Endometrium (tissue), 2 donors: ENCODE data around the gene GPR62.
"Not testable (repeated sequence)": the region's sequence is repeated elsewhere in the genome, so short reads cannot be mapped to it uniquely, and the experiment has no call there.

ENCODE experiments used
- FAIRE-seq: peaks from 2 replicates; lab custom pipeline; 2012; peaks lifted over from hg19 to GRCh38; lab: Jason Lieb, UNC
- donor health status: control.
- donor health status: control.

The GPR62 gene, protein sequence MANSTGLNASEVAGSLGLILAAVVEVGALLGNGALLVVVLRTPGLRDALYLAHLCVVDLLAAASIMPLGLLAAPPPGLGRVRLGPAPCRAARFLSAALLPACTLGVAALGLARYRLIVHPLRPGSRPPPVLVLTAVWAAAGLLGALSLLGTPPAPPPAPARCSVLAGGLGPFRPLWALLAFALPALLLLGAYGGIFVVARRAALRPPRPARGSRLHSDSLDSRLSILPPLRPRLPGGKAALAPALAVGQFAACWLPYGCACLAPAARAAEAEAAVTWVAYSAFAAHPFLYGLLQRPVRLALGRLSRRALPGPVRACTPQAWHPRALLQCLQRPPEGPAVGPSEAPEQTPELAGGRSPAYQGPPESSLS

GRCh38 chr3:51955175-51955892, at the start of gene GPR62:
GPR62 (plus strand) TSS chr3:51955381; CDS start chr3:51955653, 272 bp downstream.
- FAIRE-seq: no peak

- FAIRE-seq: no peak
These were observed 47.2 kb upstream of the GPR62 start for GRCh38 chr3:51908026-51908425.

- FAIRE-seq: no peak
These were observed 38.8 kb upstream of the GPR62 start for GRCh38 chr3:51916418-51916817.

DNA sequence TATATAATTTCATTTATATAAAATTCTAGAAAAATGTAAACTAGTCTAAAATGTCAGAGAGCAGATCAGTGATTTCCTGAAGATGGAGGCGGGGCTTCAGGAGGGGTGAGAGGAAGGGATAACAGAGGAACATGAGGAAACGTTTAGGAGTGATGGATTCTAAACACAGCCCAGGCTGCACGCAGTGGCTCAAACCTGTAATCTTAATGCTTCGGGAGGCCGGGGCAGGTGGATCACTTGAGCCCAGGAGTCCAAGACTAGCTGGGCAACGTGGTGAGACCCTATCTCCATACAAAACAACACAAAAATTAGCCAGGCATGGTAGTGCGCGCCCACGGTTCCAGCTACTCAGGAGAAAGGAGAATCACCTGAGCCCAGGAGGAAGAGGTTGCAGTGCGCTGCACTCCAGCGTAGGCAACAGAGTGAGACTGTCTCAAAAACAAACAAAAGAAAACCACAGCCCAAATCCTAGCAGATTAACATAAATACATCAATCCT, 34.1 kb upstream of the GPR62 start:
- FAIRE-seq: no peak

DNA sequence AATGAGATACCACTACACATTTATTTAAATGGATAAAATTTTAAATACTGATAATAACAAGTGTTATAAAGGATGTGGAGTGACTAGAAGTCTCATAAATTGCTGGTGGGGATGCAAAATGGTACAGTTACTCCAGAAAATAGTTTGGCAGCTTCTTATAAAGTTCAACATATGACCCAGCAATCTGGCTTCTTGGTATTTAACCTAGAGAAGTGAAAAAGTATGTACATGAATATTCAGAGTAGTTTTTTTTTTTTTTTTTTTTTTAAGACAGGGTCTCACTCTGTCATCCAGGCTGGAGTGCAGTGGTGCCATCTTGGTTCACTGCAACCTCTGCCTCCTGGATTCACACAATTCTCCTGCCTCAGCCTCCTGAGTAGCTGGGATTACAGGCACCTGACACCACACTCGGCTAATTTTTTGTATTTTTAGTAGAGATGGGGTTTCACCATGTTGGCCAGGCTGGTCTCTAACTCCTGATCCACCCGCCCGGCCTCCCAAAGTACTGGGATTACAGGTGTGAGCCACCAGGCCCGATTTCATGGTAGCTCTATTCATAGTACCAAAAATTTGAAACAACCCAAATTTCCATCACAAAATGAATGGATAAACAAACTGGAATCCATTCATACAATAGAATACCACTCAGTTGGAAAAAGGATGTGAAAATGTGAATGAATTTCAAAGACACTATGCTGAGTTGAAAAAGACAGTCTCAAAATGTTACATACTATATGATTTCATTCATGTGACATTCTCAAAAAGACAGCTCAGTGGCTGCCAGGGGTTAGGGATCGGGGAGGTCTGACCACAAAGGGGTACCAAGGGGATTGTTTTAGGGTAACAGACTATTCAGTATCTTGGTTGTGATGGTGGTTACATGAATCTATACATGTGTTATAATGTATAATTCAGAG, 27.9 kb upstream of the GPR62 start:
- FAIRE-seq: no peak

DNA sequence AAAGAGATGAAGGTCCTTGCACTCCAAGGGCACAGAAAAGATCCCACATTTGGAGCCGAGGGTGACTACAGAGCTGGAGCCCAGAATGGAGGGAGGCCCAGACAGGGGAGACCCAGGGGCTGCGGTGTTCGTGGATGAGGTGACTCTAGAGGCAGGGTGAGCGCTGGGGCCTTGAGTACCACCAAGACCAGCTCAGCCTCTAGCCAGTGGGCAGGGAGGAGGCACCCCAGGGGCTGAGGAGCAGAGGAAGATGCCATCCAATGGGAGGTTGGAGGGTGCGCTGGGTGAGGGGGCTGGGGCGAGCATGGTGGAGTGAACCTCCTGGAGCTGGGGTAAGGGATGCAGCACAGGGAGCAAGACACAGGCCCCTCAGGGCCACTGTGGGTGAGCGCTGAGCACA, 26.7 kb upstream of the GPR62 start:
- no peak for FAIRE-seq

GRCh38 chr3:51928981-51929380, 26.2 kb upstream of the GPR62 start:
- not testable (repeated sequence) for FAIRE-seq

GRCh38 chr3:51929420-51930003, 25.7 kb upstream of the GPR62 start:
- FAIRE-seq: no peak

DNA sequence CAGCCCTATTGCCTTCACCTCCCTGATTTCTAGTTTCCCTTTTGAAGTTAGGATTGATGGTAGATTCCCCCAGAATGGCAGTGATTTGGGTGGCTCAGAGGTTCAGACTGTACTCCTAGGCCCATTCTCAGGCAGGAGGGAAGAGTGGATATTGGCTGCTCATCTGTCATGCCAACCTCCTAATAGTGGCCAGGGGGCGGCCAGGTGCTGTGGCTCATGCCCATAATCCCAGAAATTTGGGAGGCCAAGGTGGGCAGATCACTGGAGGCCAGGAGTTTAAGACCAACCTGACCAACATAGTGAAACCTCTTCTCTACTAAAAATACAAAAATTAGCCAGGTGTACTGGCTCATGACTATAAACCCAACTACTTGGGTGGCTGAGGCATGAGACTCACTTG, 24.7 kb upstream of the GPR62 start:
- no peak for FAIRE-seq

DNA sequence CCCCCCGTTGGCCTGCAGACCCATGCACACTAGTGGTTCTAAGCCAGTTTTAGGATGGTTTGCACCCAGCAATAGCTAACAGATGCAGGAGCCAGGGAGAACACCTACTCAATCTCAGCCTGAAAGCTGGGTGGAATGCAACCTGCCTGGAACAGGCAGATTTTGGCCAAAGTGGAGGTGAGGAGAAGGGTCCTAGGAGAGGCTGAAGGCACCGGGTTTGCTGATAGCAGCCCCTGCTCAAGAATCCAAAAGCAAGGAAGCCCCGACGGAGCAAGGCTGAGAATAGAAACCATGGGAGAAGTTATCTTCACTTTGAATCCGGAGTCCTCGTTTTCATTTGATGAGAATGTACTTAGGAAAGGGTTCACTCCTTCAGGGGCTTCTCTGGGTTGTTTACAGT, 23.4 kb upstream of the GPR62 start:
- FAIRE-seq: no peak

DNA sequence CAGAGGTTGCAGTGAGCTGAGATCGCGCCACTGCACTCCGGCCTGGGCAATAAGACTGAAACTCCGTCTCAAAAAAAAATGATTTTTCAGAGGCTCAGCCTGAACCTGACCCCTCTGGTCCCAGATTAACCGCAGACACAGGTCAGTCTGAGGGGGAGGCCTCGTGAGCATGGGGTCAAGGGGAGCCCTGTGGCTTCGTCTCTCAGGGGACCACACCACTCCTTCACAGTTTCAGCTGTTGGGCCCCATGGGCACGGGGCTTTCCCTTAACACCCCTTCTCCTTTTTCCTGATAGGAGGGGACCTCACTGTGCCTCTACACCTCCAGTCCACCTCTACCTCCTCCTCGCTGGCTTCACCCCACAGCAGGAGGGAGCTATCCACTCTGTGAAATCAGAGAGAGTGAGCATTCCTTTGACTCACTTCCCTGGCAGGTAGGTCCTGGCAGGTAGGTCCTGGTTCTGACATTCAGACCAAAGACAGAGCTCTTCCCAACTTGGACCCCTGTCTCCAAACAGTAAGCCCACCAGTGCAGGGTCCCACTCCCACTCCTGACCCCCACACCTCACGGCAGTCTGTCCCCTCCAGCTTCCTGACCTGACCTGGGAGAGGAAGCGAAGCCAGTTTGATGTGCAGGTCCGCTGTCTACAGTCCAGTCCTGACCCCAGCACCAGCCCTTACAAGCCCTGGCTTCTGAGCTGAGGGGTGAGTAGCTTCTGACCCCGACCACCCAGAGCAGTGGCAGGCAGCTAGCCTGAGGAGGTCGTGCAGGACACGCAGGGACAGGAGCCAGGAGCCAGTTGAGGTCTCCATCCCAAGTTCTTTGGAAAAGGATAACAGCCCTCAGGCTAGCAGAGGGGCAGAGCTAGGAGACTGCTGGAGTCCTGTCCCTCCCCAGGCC, 22.5 kb upstream of the GPR62 start:
- no peak for FAIRE-seq

DNA sequence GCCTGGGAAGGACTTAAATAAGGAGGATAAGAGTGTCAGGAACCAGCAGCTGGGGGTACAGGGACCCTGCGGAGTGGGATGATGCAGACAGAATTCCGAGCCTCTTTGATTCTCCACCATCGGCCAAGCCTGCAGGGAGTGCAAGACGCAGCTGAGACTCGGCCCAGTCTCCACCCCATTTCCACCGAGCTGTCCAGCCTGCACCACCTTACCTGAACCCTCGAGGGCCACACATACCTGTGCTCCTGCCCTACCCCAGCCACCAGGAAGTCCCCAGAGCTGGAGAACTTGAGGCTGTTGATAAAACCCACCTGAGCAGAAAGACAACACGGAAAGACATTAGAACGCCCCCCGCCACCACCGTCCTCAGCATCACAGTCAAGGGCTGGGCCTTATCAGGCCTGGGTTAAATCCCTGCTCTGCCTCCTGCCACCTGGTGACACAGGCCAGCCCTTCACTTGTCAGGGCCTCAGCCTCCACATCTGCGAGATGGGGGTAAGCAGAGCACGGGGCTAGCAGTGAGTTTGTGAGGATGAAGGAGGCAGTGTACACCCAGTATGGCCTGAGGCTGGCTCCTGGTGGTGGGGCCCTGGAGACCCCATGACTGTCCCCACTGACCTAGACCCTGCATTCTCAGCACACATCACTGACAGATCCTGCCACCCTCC, 21.6 kb upstream of the GPR62 start:
- no peak for FAIRE-seq

DNA sequence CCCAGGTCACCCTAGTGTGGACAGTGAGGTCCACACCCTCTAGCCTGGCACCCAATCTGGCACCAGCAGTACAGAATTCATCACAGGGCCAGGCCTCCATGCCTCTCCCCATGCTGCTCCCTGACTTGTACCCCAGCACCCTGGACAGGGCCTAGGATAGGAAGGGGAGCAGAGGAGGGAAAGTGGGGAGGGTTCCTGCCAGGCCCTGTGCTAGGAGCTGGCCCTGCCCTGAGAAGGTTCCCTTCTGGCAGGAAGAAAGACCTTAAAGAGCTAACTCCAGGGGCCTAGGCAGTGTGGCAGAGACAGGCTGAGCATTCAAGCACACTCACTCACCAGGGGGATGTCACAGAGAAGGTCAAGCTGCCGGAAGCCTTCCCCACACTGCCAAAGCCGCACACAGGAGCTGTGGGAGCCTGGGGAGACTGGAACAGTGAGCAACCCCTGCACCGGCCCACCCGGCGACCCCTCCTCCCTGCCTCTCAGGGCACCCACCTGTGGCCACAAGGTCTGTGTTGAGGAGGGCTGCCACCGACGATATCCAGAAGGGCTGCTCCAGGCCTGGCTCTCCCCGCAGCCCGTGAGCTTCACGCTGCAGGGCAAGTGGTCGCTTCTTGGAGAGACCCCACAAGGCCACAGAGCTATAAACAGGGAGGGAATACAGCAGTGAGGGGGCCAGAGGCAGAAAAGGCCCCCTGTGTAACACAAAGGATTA, 20.9 kb upstream of the GPR62 start:
- no peak for FAIRE-seq

- FAIRE-seq: no peak
These were observed 19.9 kb upstream of the GPR62 start for GRCh38 chr3:51934991-51935885.

DNA sequence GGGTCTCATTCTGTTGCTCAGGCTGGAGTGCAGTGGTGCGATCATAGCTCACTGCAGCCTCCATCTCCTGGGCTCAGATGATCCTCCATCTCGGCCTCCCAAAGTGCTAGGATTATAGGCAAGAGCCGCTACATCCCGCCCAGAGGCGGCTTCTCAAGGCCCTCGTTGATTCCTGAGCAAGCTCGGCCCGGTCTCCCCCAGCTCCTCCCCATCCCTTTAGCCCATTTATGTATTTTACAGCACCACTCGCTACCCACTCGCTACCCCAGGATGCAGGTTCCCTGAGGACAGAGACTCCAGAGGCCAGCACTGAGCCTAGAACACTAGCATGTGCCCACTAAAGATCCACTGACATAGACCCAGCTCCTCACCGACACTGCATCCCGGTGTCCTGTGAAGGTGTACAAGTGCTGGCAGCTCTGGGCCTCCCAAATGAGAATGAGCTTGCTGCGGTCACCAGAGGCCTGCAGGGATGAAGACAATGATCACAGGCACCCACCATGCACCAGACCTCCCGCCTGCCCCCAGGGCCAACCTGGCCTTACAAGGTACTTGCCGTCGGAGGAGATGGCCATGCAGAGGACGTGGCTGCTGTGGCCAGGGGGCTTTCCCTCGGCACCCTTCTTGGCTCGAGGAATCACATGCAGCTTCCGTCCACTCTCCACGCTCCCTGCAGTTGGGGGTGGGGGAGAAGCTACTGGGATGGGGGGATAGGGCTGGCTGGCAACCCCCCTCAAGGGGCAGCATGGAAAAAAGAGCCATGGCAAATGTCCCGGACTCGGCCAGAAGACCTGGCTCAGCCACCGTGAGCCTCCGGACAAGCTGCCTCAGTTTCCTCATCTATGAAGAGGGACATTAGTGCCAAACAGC, 19.1 kb upstream of the GPR62 start:
- FAIRE-seq: no peak

GRCh38 chr3:51937014-51937413, 18.2 kb upstream of the GPR62 start:
- no peak for FAIRE-seq

DNA sequence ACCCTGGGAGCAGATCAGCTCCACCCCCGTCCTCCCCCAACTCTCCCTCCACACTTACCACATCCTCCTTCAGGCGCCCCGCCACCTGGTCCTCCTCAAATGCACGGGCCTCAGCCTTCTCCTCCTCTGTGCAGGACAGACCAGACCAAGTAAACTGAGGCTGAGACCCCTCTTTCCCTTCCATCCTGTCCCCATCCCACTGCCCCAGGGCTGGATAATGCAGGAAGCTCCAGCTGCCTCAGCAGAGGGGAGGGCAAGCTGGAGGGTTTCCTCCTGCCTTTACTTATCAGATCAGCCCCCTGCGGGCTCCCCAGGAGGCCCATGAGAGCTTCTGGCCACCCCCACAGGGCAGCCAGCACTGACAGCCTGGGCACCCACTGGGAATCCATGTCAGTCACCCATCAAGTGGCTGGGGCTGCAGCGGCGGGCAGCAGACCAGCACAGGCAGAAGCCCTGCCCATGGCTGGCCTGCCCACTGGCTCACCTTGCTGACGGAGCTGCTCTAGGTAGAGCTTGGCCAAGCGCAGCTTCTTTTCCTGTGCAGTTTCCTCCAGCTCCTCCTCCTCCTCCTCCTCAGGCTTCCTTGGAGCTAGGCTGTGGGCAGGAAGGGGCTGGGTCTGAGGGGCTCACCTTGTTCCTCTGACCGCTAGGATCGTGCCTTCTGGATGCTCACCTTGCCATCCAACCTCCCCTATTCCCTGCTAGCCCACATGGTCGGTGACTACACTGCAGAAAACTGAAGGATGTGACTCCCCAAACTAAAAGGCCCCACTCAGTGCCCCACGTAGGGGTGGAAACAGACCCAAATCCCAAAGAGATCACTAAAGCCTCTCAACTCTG, 17.4 kb upstream of the GPR62 start:
- FAIRE-seq: no peak
